Mononuclear cell (primary cell): ENCODE results near the gene PIP4K2A. TPM values are rescaled to one million over a fixed set of nuclear protein-coding genes. Genes with fewer than 3 reads are reported as not detected.

Experiments
- H3K27me3 ChIP-seq: 2 replicates; pipeline ENCODE4 v1.6.0; 2011; ENCODE audit warnings: low read length, control low read depth; ENCODE audit not compliant: insufficient read depth
- H3K4me1 ChIP-seq: 2 replicates; pipeline ENCODE4 v1.5.1; 2011; ENCODE audit warnings: mild to moderate bottlenecking, low read length, control low read depth; ENCODE audit not compliant: insufficient read depth
- H3K4me3 ChIP-seq: 2 replicates; pipeline ENCODE4 v1.5.1; 2011; ENCODE audit warnings: mild to moderate bottlenecking, low read length, moderate library complexity
- H3K9me3 ChIP-seq: 2 replicates; pipeline ENCODE4 v1.5.1; 2011; ENCODE audit warnings: low read depth, mild to moderate bottlenecking, control low read depth, low read length
- total RNA-seq: library from RNA; depleted of rRNA; stranded (reverse); fragments of >200 nt; gene quantifications from one replicate; pipeline ENCODE4 v1.2.3, GENCODE V29; 2012

PIP4K2A gene
- total RNA-seq, 1 donor: 126 TPM

- no peaks in the 10 kb centered on the region for H3K27me3 ChIP-seq
- no peaks in the 10 kb centered on the region for H3K9me3 ChIP-seq
- H3K4me1 ChIP-seq: peaks cover 85% of the 10 kb centered on the region
- no peak overlapping the region for H3K4me3 ChIP-seq
Observed at GRCh38 chr10:22655312-22655981, 58.9 kb downstream of the PIP4K2A start.

- Histone ChIP-seq H3K4me3 (no peak overlapping the region), H3K27me3 (no peaks in the 10 kb centered on the region), H3K4me1 (peaks cover 85% of the 10 kb centered on the region), H3K9me3 (no peaks in the 10 kb centered on the region)
Observed at GRCh38 chr10:22652988-22653481, 61.3 kb downstream of the PIP4K2A start.

- H3K4me3 ChIP-seq: no peak overlapping the region
- no peaks in the 10 kb centered on the region for H3K9me3 ChIP-seq
- no peaks in the 10 kb centered on the region for H3K27me3 ChIP-seq
- H3K4me1 ChIP-seq: peaks cover 92% of the 10 kb centered on the region
Observed at GRCh38 chr10:22651276-22651980, 63.0 kb downstream of the PIP4K2A start.

- H3K27me3 ChIP-seq: no peaks in the 10 kb centered on the region
- H3K4me3 ChIP-seq: no peak overlapping the region
- no peaks in the 10 kb centered on the region for H3K9me3 ChIP-seq
- H3K4me1 ChIP-seq: peaks cover 93% of the 10 kb centered on the region
Observed at GRCh38 chr10:22649994-22650393, 64.4 kb downstream of the PIP4K2A start.

GRCh38 chr10:22649390-22649841 lies 65.0 kb downstream of the PIP4K2A start:
- no peaks in the 10 kb centered on the region for H3K9me3 ChIP-seq
- no peaks in the 10 kb centered on the region for H3K27me3 ChIP-seq
- H3K4me1 ChIP-seq: peaks cover 93% of the 10 kb centered on the region
- H3K4me3 ChIP-seq: no peak overlapping the region

GRCh38 chr10:22648547-22648961 lies 65.8 kb downstream of the PIP4K2A start:
- peaks cover 93% of the 10 kb centered on the region for H3K4me1 ChIP-seq
- no peaks in the 10 kb centered on the region for H3K27me3 ChIP-seq
- no peaks in the 10 kb centered on the region for H3K9me3 ChIP-seq

GRCh38 chr10:22647244-22647643 lies 67.1 kb downstream of the PIP4K2A start:
- peaks cover 90% of the 10 kb centered on the region for H3K4me1 ChIP-seq
- H3K4me3 ChIP-seq: no peak overlapping the region
- no peaks in the 10 kb centered on the region for H3K27me3 ChIP-seq
- H3K9me3 ChIP-seq: no peaks in the 10 kb centered on the region

More at GRCh38 chr10:22648547-22648961, 65.8 kb downstream of the PIP4K2A start:
- no peak overlapping the region for H3K4me3 ChIP-seq

GRCh38 chr10:22646388-22646853 lies 68.0 kb downstream of the PIP4K2A start:
- Histone ChIP-seq H3K4me3 (no peak overlapping the region), H3K4me1 (peaks cover 88% of the 10 kb centered on the region), H3K27me3 (no peaks in the 10 kb centered on the region), H3K9me3 (no peaks in the 10 kb centered on the region)

GRCh38 chr10:22644222-22644621 lies 70.2 kb downstream of the PIP4K2A start:
- no peaks in the 10 kb centered on the region for H3K9me3 ChIP-seq
- H3K4me1 ChIP-seq: peaks cover 67% of the 10 kb centered on the region
- H3K27me3 ChIP-seq: no peaks in the 10 kb centered on the region
- no peak overlapping the region for H3K4me3 ChIP-seq

- H3K4me3 ChIP-seq: no peak overlapping the region
- H3K4me1 ChIP-seq: peaks cover 64% of the 10 kb centered on the region
- no peaks in the 10 kb centered on the region for H3K9me3 ChIP-seq
- H3K27me3 ChIP-seq: no peaks in the 10 kb centered on the region
Observed at GRCh38 chr10:22643775-22644174, 70.6 kb downstream of the PIP4K2A start.

GRCh38 chr10:22643116-22643515 lies 71.3 kb downstream of the PIP4K2A start:
- H3K9me3 ChIP-seq: no peaks in the 10 kb centered on the region
- H3K4me1 ChIP-seq: peaks cover 60% of the 10 kb centered on the region
- no peaks in the 10 kb centered on the region for H3K27me3 ChIP-seq
- H3K4me3 ChIP-seq: no peak overlapping the region

- Histone ChIP-seq H3K9me3 (no peaks in the 10 kb centered on the region), H3K4me1 (peaks cover 61% of the 10 kb centered on the region), H3K4me3 (no peak overlapping the region), H3K27me3 (no peaks in the 10 kb centered on the region)
Observed at GRCh38 chr10:22641743-22642142, 72.6 kb downstream of the PIP4K2A start.

- no peaks in the 10 kb centered on the region for H3K27me3 ChIP-seq
Observed at GRCh38 chr10:22640359-22640758, 74.0 kb downstream of the PIP4K2A start.

GRCh38 chr10:22638863-22639262 lies 75.5 kb downstream of the PIP4K2A start:
- H3K4me1 ChIP-seq: peaks cover 56% of the 10 kb centered on the region
- H3K4me3 ChIP-seq: no peak overlapping the region
- no peaks in the 10 kb centered on the region for H3K9me3 ChIP-seq
- no peaks in the 10 kb centered on the region for H3K27me3 ChIP-seq

More at GRCh38 chr10:22640359-22640758, 74.0 kb downstream of the PIP4K2A start:
- Histone ChIP-seq H3K4me3 (no peak overlapping the region), H3K4me1 (peaks cover 61% of the 10 kb centered on the region), H3K9me3 (no peaks in the 10 kb centered on the region)

GRCh38 chr10:22637491-22637890 lies 76.9 kb downstream of the PIP4K2A start:
- H3K4me1 ChIP-seq: peaks cover 55% of the 10 kb centered on the region
- H3K27me3 ChIP-seq: no peaks in the 10 kb centered on the region
- no peaks in the 10 kb centered on the region for H3K9me3 ChIP-seq
- H3K4me3 ChIP-seq: no peak overlapping the region
